Kidney capillary endothelial cell (primary cell): ENCODE results near the gene HPN.
"Not testable (repeated sequence)": the region's sequence is repeated elsewhere in the genome, so short reads cannot be mapped to it uniquely, and the experiment has no call there.

Experiments
- DNase-seq: peaks from one replicate; pipeline ENCODE4 v3.0.0-alpha.2; 2018; ENCODE audit warnings: low spot score

Gene HPN

GRCh38 chr19:35042954-35043604, 1.6 kb downstream of the HPN start:
- DNase-seq: no peak

- no peak for DNase-seq
These were observed 2.4 kb downstream of the HPN start for GRCh38 chr19:35043906-35044305.

GRCh38 chr19:35044317-35045117, 3.0 kb downstream of the HPN start:
- peak; percentile 43 for DNase-seq

GRCh38 chr19:35045667-35046300, 4.3 kb downstream of the HPN start:
- peak; percentile 71 for DNase-seq

GRCh38 chr19:35046461-35046860, 4.9 kb downstream of the HPN start:
- no peak for DNase-seq

- DNase-seq: no peak
These were observed 7.4 kb downstream of the HPN start for GRCh38 chr19:35048911-35049411.

GRCh38 chr19:35049456-35049855, 7.9 kb downstream of the HPN start:
- DNase-seq: no peak

- DNase-seq: not testable (repeated sequence)
These were observed 9.1 kb downstream of the HPN start for GRCh38 chr19:35050662-35051061.

GRCh38 chr19:35051268-35051667, 9.7 kb downstream of the HPN start:
- not testable (repeated sequence) for DNase-seq

- no peak for DNase-seq
These were observed 10.3 kb downstream of the HPN start for GRCh38 chr19:35051796-35052195.

- DNase-seq: no peak
These were observed 11.2 kb downstream of the HPN start for GRCh38 chr19:35052599-35053190.

- DNase-seq: no peak
These were observed 12.3 kb downstream of the HPN start for GRCh38 chr19:35053667-35054293.

- DNase-seq: no peak
These were observed 13.1 kb downstream of the HPN start for GRCh38 chr19:35054626-35055025.

GRCh38 chr19:35055715-35056179, 14.2 kb downstream of the HPN start:
- no peak for DNase-seq

GRCh38 chr19:35056513-35057063, 15.1 kb downstream of the HPN start:
- DNase-seq: no peak

- DNase-seq: no peak
These were observed 16.8 kb downstream of the HPN start for GRCh38 chr19:35058370-35058769.

GRCh38 chr19:35059006-35059798, 17.7 kb downstream of the HPN start:
- no peak for DNase-seq

GRCh38 chr19:35059799-35060091, 18.2 kb downstream of the HPN start:
- DNase-seq: no peak

GRCh38 chr19:35060160-35060855, 18.8 kb downstream of the HPN start:
- DNase-seq: no peak
